SK-N-MC (cell line): Measurements from ENCODE around the gene EFNA2.

Source experiments
- DNase-seq: peaks from one replicate; pipeline ENCODE4 v3.0.0-alpha.2; 2011; ENCODE audit warnings: low read depth, low spot score
- H3K27ac ChIP-seq: fragments of 200-600 bp; sonication (generic); 2 replicates; pipeline ENCODE4 v1.5.1; 2016; ENCODE audit warnings: mixed run types
- H3K36me3 ChIP-seq: fragments of 200-600 bp; sonication (generic); 2 replicates; pipeline ENCODE4 v1.6.1; 2017; ENCODE audit warnings: antibody characterized with exemption, low read length, mixed read lengths; ENCODE audit not compliant: insufficient read depth
- H3K4me3 ChIP-seq: fragments of 200-600 bp; sonication (generic); 2 replicates; pipeline ENCODE4 v1.5.1; 2016
- H3K9ac ChIP-seq: fragments of 200-600 bp; sonication (generic); 2 replicates; pipeline ENCODE4 v1.8.0; 2017; ENCODE audit warnings: mixed run types, mixed read lengths; ENCODE audit not compliant: insufficient read length
- H3K9me3 ChIP-seq: fragments of 200-600 bp; sonication (generic); 2 replicates; pipeline ENCODE4 v1.6.1; 2017; ENCODE audit warnings: low read depth, mild to moderate bottlenecking, antibody characterized with exemption, low read length, moderate library complexity, mixed read lengths
- EZH2 ChIP-seq: fragments of 200-600 bp; sonication (generic); IDR thresholded peaks from one replicate; pipeline ENCODE4 v1.6.1; 2017; ENCODE audit warnings: antibody characterized with exemption
- FOXP2 ChIP-seq: optimal IDR thresholded peaks from 2 replicates; pipeline ENCODE3; 2011; ENCODE audit warnings: mild to moderate bottlenecking, moderate library complexity; ENCODE audit not compliant: insufficient read depth; ENCODE audit errors: extremely low read length, control extremely low read depth
- POLR2AphosphoS5 ChIP-seq: IDR thresholded peaks from 2 replicates; pipeline ENCODE4 v1.6.1; 2012; ENCODE audit warnings: mild to moderate bottlenecking, low read depth, low read length, borderline replicate concordance

EFNA2 gene

GRCh38 chr19:1274081-1274851 lies 11.4 kb upstream of the EFNA2 start:
- peak overlapping the region; percentile 93 for H3K4me3 ChIP-seq
- H3K9ac ChIP-seq = peak overlapping the region; percentile 90
- peak overlapping the region; percentile 98 for H3K27ac ChIP-seq
- TF ChIP-seq POLR2AphosphoS5 (no peak), EZH2 (no peak), FOXP2 (no peak)
- DNase-seq = no peak
- peaks cover 52% of the 10 kb centered on the region for H3K36me3 ChIP-seq
- H3K9me3 ChIP-seq = no peaks in the 10 kb centered on the region

GRCh38 chr19:1274852-1275259 lies 10.8 kb upstream of the EFNA2 start:
- Histone ChIP-seq H3K36me3 (peaks cover 51% of the 10 kb centered on the region), H3K27ac (peak overlapping the region; percentile 98), H3K9me3 (no peaks in the 10 kb centered on the region), H3K9ac (peak overlapping the region; percentile 90), H3K4me3 (peak overlapping the region; percentile 93)
- TF ChIP-seq POLR2AphosphoS5 (no peak), EZH2 (no peak), FOXP2 (no peak)
- DNase-seq = no peak

- TF ChIP-seq POLR2AphosphoS5 (peak; percentile 82), EZH2 (no peak)
- H3K4me3 ChIP-seq = peak within 1 kb of the TSS; percentile 93
- no peaks in the 10 kb centered on the region for H3K9me3 ChIP-seq
- peak within 1 kb of the TSS; percentile 94 for H3K9ac ChIP-seq
- peaks cover 46% of the 10 kb centered on the region for H3K36me3 ChIP-seq
- peak within 1 kb of the TSS; percentile 98 for H3K27ac ChIP-seq
- peak; percentile 86 for DNase-seq
These were observed 10.3 kb upstream of the EFNA2 start, which contains the start of gene FAM174C for GRCh38 chr19:1275260-1275975. TSS of gene FAM174C (plus strand) at chr19:1275530. CDS start at chr19:1275550, 20 bp downstream.

GRCh38 chr19:1275976-1276627 lies 9.6 kb upstream of the EFNA2 start:
- Histone ChIP-seq H3K36me3 (peaks cover 40% of the 10 kb centered on the region), H3K9me3 (no peaks in the 10 kb centered on the region), H3K9ac (peak overlapping the region; percentile 94), H3K4me3 (peak overlapping the region; percentile 93), H3K27ac (peak overlapping the region; percentile 73)
- DNase-seq = no peak
- no peak for TF ChIP-seq FOXP2
- no peak for TF ChIP-seq EZH2
- TF ChIP-seq POLR2AphosphoS5 = 0 out of 2 replicates have a peak, but pooled peaks have one; percentile 45

- TF ChIP-seq EZH2 = no peak
- TF ChIP-seq POLR2AphosphoS5 = no peak
- TF ChIP-seq FOXP2 = no peak
- H3K36me3 ChIP-seq = peaks cover 34% of the 10 kb centered on the region
- DNase-seq = no peak
- peak overlapping the region; percentile 93 for H3K4me3 ChIP-seq
- no peaks in the 10 kb centered on the region for H3K9me3 ChIP-seq
- H3K27ac ChIP-seq = no peak overlapping the region
- peak overlapping the region; percentile 94 for H3K9ac ChIP-seq
These were observed 9.0 kb upstream of the EFNA2 start for GRCh38 chr19:1276628-1277022.

- Histone ChIP-seq H3K27ac (no peak overlapping the region), H3K36me3 (peaks cover 30% of the 10 kb centered on the region), H3K9ac (no peak overlapping the region), H3K9me3 (no peaks in the 10 kb centered on the region), H3K4me3 (no peak overlapping the region)
- TF ChIP-seq EZH2 = no peak
- TF ChIP-seq FOXP2 = no peak
- no peak for TF ChIP-seq POLR2AphosphoS5
- DNase-seq = no peak
These were observed 8.6 kb upstream of the EFNA2 start for GRCh38 chr19:1277061-1277460.

- TF ChIP-seq POLR2AphosphoS5 (no peak), EZH2 (no peak), FOXP2 (no peak)
- H3K36me3 ChIP-seq = peaks cover 20% of the 10 kb centered on the region
- H3K4me3 ChIP-seq = no peak overlapping the region
These were observed 7.6 kb upstream of the EFNA2 start for GRCh38 chr19:1278074-1278473.

GRCh38 chr19:1278713-1279660 lies 6.7 kb upstream of the EFNA2 start:
- no peak overlapping the region for H3K9ac ChIP-seq
- no peak for DNase-seq
- no peaks in the 10 kb centered on the region for H3K9me3 ChIP-seq
- no peak overlapping the region for H3K27ac ChIP-seq
- no peak overlapping the region for H3K4me3 ChIP-seq
- peaks cover 11% of the 10 kb centered on the region for H3K36me3 ChIP-seq
- TF ChIP-seq EZH2 (no peak), FOXP2 (no peak), POLR2AphosphoS5 (no peak)

More at GRCh38 chr19:1278074-1278473, 7.6 kb upstream of the EFNA2 start:
- no peak overlapping the region for H3K9ac ChIP-seq
- no peak for DNase-seq
- no peak overlapping the region for H3K27ac ChIP-seq
- H3K9me3 ChIP-seq = no peaks in the 10 kb centered on the region
